Endodermal cell (in vitro differentiated cells): ENCODE results near the gene USO1. TPM values are rescaled to one million over a fixed set of nuclear protein-coding genes. Genes with fewer than 3 reads are reported as not detected.

ENCODE experiments used
- DNase-seq: peaks from one replicate; pipeline ENCODE4 v3.0.0-alpha.2; 2017
- H3K27ac ChIP-seq: 2 replicates; pipeline ENCODE4 v1.5.1; 2013; ENCODE audit warnings: mild to moderate bottlenecking, low read depth, low read length, moderate library complexity
- H3K27me3 ChIP-seq: 2 replicates; pipeline ENCODE4 v1.6.1; 2013; ENCODE audit warnings: mild to moderate bottlenecking, low read length, moderate library complexity; ENCODE audit not compliant: insufficient read depth, control insufficient read depth, poor library complexity, severe bottlenecking
- H3K36me3 ChIP-seq: 2 replicates; pipeline ENCODE4 v1.7.0; 2013; ENCODE audit warnings: mild to moderate bottlenecking, low read length, moderate library complexity; ENCODE audit not compliant: control insufficient read depth, insufficient read depth
- H3K4me1 ChIP-seq: one replicate; pipeline ENCODE4 v1.7.0; 2013; ENCODE audit warnings: low read length; ENCODE audit not compliant: control insufficient read depth, insufficient read depth
- H3K4me3 ChIP-seq: 2 replicates; pipeline ENCODE4 v1.5.1; 2013; ENCODE audit warnings: mild to moderate bottlenecking, low read length, moderate library complexity
- H3K9ac ChIP-seq: 2 replicates; pipeline ENCODE4 v1.6.1; 2013; ENCODE audit warnings: mild to moderate bottlenecking, low read length, moderate library complexity; ENCODE audit not compliant: poor library complexity, severe bottlenecking; ENCODE audit errors: extremely low read depth
- H3K9me3 ChIP-seq: 2 replicates; pipeline ENCODE4 v1.6.1; 2013; ENCODE audit warnings: mild to moderate bottlenecking, low read length, moderate library complexity; ENCODE audit not compliant: control insufficient read depth
- H3K27ac Mint-ChIP-seq: 2 replicates; pipeline ENCODE4 v1.8.0; 2020; ENCODE audit warnings: mixed read lengths
- H3K27me3 Mint-ChIP-seq: 2 replicates; pipeline ENCODE4 v1.8.0; 2021; ENCODE audit warnings: mild to moderate bottlenecking, mixed read lengths; ENCODE audit not compliant: insufficient read depth
- H3K36me3 Mint-ChIP-seq: 2 replicates; pipeline ENCODE4 v1.8.0; 2020; ENCODE audit warnings: low read depth, mixed read lengths
- H3K4me1 Mint-ChIP-seq: 2 replicates; pipeline ENCODE4 v1.8.0; 2020; ENCODE audit warnings: mixed read lengths
- H3K4me3 Mint-ChIP-seq: 2 replicates; pipeline ENCODE4 v1.8.0; 2020; ENCODE audit warnings: mild to moderate bottlenecking, moderate library complexity, mixed read lengths
- H3K9me3 Mint-ChIP-seq: 2 replicates; pipeline ENCODE4 v1.8.0; 2020; ENCODE audit warnings: mild to moderate bottlenecking, mixed read lengths
- WGBS, 2 experiments: methylation state at CpG; one replicate each; pipeline versions ENCODE4 v1.1.5 to v1.1.7; 2013; ENCODE audit warnings: missing lambda C conversion rate in 2 of 2, mixed read lengths in 1 of 2; ENCODE audit not compliant: insufficient coverage in 1 of 2, insufficient read length in 1 of 2; 5-methylcytosine and 5-hydroxymethylcytosine counted together
- total RNA-seq, 2 donors: library from RNA; stranded (reverse); fragmentation: NEBNext Ultra II Directional in 1 of 2; extraction: Animal tissue kit (Norgen Biotek cat#: 25700) in 1 of 2; gene quantifications; 2 replicates in 1 of 2; 3 replicates in 1 of 2; pipeline ENCODE4 v1.2.1, GENCODE V29; 2021
- TF ChIP-seq, protein P1 (sequence below): fragments of 200-600 bp; sonication (generic); conservative IDR thresholded peaks from 2 replicates; pipeline ENCODE4 v1.5.0; 2021; ENCODE audit warnings: antibody characterized with exemption, mild to moderate bottlenecking

USO1 gene
- total RNA-seq, 2 donors from 2014 or later: 74.5 to 75.1 TPM

DNA sequence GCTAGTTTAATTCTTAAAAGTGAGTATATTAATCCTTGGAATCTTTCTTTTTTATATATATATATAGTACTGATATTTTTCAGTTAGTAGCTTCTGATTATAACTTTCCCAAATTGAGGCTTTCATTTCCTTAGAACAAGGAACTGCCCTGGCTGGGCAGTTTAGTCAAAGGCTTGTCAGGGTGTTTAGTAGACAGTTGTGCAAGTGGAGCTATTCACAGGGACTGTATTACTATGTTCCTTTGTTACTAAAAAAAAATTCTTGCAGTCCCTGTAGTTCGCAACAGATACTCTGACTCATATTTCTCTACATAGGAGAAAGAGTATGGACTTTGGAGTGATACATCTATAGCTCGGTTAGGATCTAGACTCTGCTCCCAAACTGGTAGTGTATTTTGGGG lies 20.8 kb downstream of the USO1 start:
- Mint-ChIP-seq H3K4me3 (no peak overlapping the region), H3K9me3 (no peaks in the 10 kb centered on the region), H3K4me1 (no peaks in the 10 kb centered on the region), H3K27ac (no peak overlapping the region), H3K27me3 (no peaks in the 10 kb centered on the region), H3K36me3 (peaks cover 14% of the 10 kb centered on the region)
- Histone ChIP-seq H3K9ac (no peak overlapping the region), H3K36me3 (peaks cover 12% of the 10 kb centered on the region), H3K4me1 (no peaks in the 10 kb centered on the region), H3K4me3 (no peak overlapping the region), H3K27ac (no peak overlapping the region), H3K9me3 (no peaks in the 10 kb centered on the region), H3K27me3 (no peaks in the 10 kb centered on the region)
- DNase-seq: no peak
- TF ChIP-seq, protein P1, sequence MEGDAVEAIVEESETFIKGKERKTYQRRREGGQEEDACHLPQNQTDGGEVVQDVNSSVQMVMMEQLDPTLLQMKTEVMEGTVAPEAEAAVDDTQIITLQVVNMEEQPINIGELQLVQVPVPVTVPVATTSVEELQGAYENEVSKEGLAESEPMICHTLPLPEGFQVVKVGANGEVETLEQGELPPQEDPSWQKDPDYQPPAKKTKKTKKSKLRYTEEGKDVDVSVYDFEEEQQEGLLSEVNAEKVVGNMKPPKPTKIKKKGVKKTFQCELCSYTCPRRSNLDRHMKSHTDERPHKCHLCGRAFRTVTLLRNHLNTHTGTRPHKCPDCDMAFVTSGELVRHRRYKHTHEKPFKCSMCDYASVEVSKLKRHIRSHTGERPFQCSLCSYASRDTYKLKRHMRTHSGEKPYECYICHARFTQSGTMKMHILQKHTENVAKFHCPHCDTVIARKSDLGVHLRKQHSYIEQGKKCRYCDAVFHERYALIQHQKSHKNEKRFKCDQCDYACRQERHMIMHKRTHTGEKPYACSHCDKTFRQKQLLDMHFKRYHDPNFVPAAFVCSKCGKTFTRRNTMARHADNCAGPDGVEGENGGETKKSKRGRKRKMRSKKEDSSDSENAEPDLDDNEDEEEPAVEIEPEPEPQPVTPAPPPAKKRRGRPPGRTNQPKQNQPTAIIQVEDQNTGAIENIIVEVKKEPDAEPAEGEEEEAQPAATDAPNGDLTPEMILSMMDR: no peak
- 91% methylated on average over 2 of the region's 2 CpGs; no CpG with 5 or more reads in 1 of the 2 experiments for WGBS, 2 experiments

DNA sequence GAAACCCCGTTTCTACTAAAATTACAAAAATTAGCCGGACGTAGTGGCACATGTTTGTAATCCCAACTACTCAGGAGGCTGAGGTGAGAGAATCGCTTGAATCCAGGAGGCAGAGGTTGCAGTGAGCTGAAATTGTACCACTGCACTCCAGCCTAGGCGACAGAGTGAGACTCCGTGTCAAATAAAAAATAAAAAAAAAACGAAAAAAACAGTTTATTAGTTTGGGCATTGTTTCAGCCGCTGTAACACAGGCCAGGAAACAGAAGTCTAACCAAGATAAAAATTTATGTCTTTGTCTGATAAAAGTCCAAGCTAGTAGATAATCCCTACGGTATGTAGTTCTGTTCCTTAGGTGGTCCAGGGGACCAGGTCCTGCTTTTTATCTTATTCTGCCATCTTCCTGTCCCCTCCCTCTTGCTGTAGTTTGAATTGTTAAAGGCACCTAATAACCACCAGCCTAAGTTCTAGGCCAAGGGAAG lies 21.4 kb downstream of the USO1 start:
- Mint-ChIP-seq H3K4me1 (no peaks in the 10 kb centered on the region), H3K27ac (no peak overlapping the region), H3K4me3 (no peak overlapping the region), H3K27me3 (no peaks in the 10 kb centered on the region), H3K36me3 (peaks cover 14% of the 10 kb centered on the region), H3K9me3 (no peaks in the 10 kb centered on the region)
- H3K27me3 ChIP-seq: no peaks in the 10 kb centered on the region
- H3K36me3 ChIP-seq: peaks cover 12% of the 10 kb centered on the region
- H3K4me1 ChIP-seq: no peaks in the 10 kb centered on the region
- no peak for DNase-seq
- H3K27ac ChIP-seq: no peak overlapping the region
- 81 to 85% methylated on average over 6 to 9 of the region's 9 CpGs for WGBS, 2 experiments
- no peak overlapping the region for H3K4me3 ChIP-seq
- no peaks in the 10 kb centered on the region for H3K9me3 ChIP-seq
- H3K9ac ChIP-seq: no peak overlapping the region
- TF ChIP-seq, protein P1: no peak

DNA sequence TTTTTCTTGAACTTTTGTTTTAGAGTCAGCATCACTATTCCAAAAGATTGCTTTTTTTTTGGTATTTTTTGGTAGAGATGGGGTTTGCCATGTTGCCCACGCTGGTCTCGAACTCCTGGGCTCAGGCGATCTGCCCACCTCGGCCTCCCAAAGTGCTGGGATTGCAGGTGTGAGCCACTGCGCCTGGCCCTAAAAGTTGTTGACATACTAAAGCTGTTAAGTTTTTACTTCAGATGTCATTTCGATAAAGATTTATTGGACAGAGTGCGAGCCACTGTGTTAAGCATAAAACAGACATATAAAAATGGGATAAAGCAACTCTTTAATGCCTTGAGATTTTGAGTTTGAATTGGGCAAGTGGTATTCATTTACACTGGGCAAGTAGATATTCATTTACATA lies 28.3 kb downstream of the USO1 start:
- DNase-seq: no peak
- 90 to 96% methylated on average over 2 to 7 of the region's 7 CpGs for WGBS, 2 experiments
- TF ChIP-seq, protein P1: no peak
- Histone ChIP-seq H3K36me3 (peaks cover 52% of the 10 kb centered on the region), H3K27me3 (no peaks in the 10 kb centered on the region), H3K4me3 (no peak overlapping the region), H3K9ac (no peak overlapping the region), H3K27ac (no peak overlapping the region), H3K9me3 (peaks cover 17% of the 10 kb centered on the region), H3K4me1 (no peaks in the 10 kb centered on the region)
- Mint-ChIP-seq H3K4me1 (peaks cover 5% of the 10 kb centered on the region), H3K27ac (no peak overlapping the region), H3K36me3 (peaks cover 45% of the 10 kb centered on the region), H3K9me3 (peaks cover 13% of the 10 kb centered on the region), H3K4me3 (no peak overlapping the region), H3K27me3 (no peaks in the 10 kb centered on the region)
